GM23338 (cell line): ENCODE measurements around the gene ZNF709.

ENCODE experiments used
- CREB1 ChIP-seq: fragments of 250-450 bp; sonication (Bioruptor Pico); IDR thresholded peaks from 2 replicates; pipeline ENCODE4 v1.5.0; 2020; ENCODE audit warnings: low read depth, mild to moderate bottlenecking, moderate library complexity
- EZH2 ChIP-seq: fragments of 200-600 bp; sonication (generic); IDR thresholded peaks from one replicate; pipeline ENCODE4 v1.8.0; 2017; ENCODE audit warnings: antibody characterized with exemption, mild to moderate bottlenecking, low read depth; ENCODE audit not compliant: unreplicated experiment
- EZH2phosphoT487 ChIP-seq: fragments of 200-600 bp; sonication (generic); IDR thresholded peaks from one replicate; pipeline ENCODE4 v1.8.1; 2018; ENCODE audit warnings: antibody characterized with exemption; ENCODE audit not compliant: unreplicated experiment
- JUNB ChIP-seq: IDR thresholded peaks from one replicate; pipeline ENCODE4 v1.6.1; 2016; ENCODE audit warnings: antibody characterized with exemption; ENCODE audit not compliant: unreplicated experiment
- POLR2AphosphoS5 ChIP-seq: IDR thresholded peaks from 2 replicates; pipeline ENCODE4 v1.6.1; 2016; ENCODE audit warnings: antibody characterized with exemption, low read depth
- REST ChIP-seq: IDR thresholded peaks from one replicate; pipeline ENCODE4 v1.6.1; 2018; ENCODE audit warnings: antibody characterized with exemption; ENCODE audit not compliant: unreplicated experiment
- ZNF462 ChIP-seq: fragments of 250-450 bp; sonication (Bioruptor Pico); IDR thresholded peaks from 2 replicates; pipeline ENCODE4 v1.5.0; 2020; ENCODE audit warnings: mild to moderate bottlenecking, moderate library complexity
- TF ChIP-seq, protein P1 (sequence below), 2 experiments: fragments of 200-600 bp in 1 of 2; sonication (generic) in 1 of 2; conservative IDR thresholded peaks; 2 replicates each; pipeline versions ENCODE4 v1.5.1 to v1.6.1; 2016 to 2017; ENCODE audit warnings: antibody characterized with exemption in 2 of 2, low read depth in 2 of 2, mild to moderate bottlenecking in 2 of 2, moderate library complexity in 1 of 2

GRCh38 chr19:12495002-12495802, 10.6 kb upstream of the ZNF709 start:
- TF ChIP-seq, protein P1, sequence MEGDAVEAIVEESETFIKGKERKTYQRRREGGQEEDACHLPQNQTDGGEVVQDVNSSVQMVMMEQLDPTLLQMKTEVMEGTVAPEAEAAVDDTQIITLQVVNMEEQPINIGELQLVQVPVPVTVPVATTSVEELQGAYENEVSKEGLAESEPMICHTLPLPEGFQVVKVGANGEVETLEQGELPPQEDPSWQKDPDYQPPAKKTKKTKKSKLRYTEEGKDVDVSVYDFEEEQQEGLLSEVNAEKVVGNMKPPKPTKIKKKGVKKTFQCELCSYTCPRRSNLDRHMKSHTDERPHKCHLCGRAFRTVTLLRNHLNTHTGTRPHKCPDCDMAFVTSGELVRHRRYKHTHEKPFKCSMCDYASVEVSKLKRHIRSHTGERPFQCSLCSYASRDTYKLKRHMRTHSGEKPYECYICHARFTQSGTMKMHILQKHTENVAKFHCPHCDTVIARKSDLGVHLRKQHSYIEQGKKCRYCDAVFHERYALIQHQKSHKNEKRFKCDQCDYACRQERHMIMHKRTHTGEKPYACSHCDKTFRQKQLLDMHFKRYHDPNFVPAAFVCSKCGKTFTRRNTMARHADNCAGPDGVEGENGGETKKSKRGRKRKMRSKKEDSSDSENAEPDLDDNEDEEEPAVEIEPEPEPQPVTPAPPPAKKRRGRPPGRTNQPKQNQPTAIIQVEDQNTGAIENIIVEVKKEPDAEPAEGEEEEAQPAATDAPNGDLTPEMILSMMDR (conservative IDR thresholded peaks at IDR 0.05; ENCODE audit: low read depth in 2 of 2) = peak in 1 of 2 experiments; percentile 69; a peak in 2 of 4 replicates
- TF ChIP-seq EZH2 (no peak), POLR2AphosphoS5 (peak; percentile 97), REST (no peak), EZH2phosphoT487 (no peak), CREB1 (CRISPR knock-in tag) (peak; percentile 45; the same call in 1 of the 2 replicates), JUNB (no peak), ZNF462 (no peak)
